Neural progenitor cell (in vitro differentiated cells): Measurements from ENCODE around the gene DLG2.

Experiments used
- EZH2 ChIP-seq: fragments of 200-600 bp; sonication (generic); IDR thresholded peaks from 2 replicates; pipeline ENCODE4 v1.6.1; 2017; ENCODE audit warnings: antibody characterized with exemption, mild to moderate bottlenecking, moderate library complexity
- EZH2phosphoT487 ChIP-seq: fragments of 200-600 bp; sonication (generic); IDR thresholded peaks from 2 replicates; pipeline ENCODE4 v1.6.1; 2017; ENCODE audit warnings: antibody characterized with exemption
- TF ChIP-seq, protein P1 (sequence below): fragments of 200-600 bp; sonication (generic); IDR thresholded peaks from 2 replicates; pipeline ENCODE4 v1.5.1; 2017; ENCODE audit warnings: antibody characterized with exemption, mild to moderate bottlenecking

DNA sequence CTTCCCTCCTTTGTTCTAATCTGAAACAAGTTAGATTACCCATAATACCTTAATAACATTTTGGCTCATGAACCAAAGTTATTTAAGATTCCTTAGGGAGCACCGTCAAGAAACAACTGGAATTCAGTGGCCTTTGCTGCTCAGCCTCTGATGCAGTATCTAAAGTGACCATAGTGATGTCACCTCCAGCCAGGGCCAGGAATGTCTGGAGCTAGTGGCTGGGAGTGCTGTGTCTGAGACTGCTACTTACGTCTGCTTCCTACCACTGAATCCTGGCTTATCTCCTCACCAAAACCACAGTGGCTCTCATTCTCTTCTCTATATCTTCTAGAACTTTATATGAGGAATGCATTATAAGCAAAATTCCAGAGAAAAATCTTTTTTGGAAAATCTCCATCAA is 658.0 kb downstream of the DLG2 start:
- TF ChIP-seq, protein P1, sequence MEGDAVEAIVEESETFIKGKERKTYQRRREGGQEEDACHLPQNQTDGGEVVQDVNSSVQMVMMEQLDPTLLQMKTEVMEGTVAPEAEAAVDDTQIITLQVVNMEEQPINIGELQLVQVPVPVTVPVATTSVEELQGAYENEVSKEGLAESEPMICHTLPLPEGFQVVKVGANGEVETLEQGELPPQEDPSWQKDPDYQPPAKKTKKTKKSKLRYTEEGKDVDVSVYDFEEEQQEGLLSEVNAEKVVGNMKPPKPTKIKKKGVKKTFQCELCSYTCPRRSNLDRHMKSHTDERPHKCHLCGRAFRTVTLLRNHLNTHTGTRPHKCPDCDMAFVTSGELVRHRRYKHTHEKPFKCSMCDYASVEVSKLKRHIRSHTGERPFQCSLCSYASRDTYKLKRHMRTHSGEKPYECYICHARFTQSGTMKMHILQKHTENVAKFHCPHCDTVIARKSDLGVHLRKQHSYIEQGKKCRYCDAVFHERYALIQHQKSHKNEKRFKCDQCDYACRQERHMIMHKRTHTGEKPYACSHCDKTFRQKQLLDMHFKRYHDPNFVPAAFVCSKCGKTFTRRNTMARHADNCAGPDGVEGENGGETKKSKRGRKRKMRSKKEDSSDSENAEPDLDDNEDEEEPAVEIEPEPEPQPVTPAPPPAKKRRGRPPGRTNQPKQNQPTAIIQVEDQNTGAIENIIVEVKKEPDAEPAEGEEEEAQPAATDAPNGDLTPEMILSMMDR: no peak
- TF ChIP-seq EZH2 (no peak), EZH2phosphoT487 (no peak)
